Adipocyte (in vitro differentiated cells): ENCODE results near the gene SPG7.

ENCODE experiments used
- DNase-seq: peaks from one replicate; pipeline ENCODE4 v3.0.0-alpha.2; 2015; ENCODE audit warnings: low read depth
- H3K27me3 ChIP-seq: replicated peaks from 2 replicates; pipeline ENCODE4 v1.7.0; 2013; ENCODE audit warnings: mild to moderate bottlenecking, low read length, moderate library complexity; ENCODE audit not compliant: control insufficient read depth, insufficient read depth
- H3K36me3 ChIP-seq: 2 replicates; pipeline ENCODE4 v1.7.0; 2013; ENCODE audit warnings: low read length, mild to moderate bottlenecking, moderate library complexity; ENCODE audit not compliant: control insufficient read depth, insufficient read depth, severe bottlenecking
- H3K4me1 ChIP-seq: 2 replicates; pipeline ENCODE4 v1.7.0; 2013; ENCODE audit warnings: mild to moderate bottlenecking, low read length, moderate library complexity; ENCODE audit not compliant: control insufficient read depth, insufficient read depth
- H3K4me3 ChIP-seq: 2 replicates; pipeline ENCODE4 v1.7.0; 2013; ENCODE audit warnings: mild to moderate bottlenecking, low read length, moderate library complexity
- H3K9ac ChIP-seq: 2 replicates; pipeline ENCODE4 v1.7.0; 2013; ENCODE audit warnings: mild to moderate bottlenecking, low read length, moderate library complexity
- H3K9me3 ChIP-seq: 2 replicates; pipeline ENCODE4 v1.7.0; 2013; ENCODE audit warnings: mild to moderate bottlenecking, low read length, moderate library complexity; ENCODE audit not compliant: control insufficient read depth

SPG7 gene

DNA sequence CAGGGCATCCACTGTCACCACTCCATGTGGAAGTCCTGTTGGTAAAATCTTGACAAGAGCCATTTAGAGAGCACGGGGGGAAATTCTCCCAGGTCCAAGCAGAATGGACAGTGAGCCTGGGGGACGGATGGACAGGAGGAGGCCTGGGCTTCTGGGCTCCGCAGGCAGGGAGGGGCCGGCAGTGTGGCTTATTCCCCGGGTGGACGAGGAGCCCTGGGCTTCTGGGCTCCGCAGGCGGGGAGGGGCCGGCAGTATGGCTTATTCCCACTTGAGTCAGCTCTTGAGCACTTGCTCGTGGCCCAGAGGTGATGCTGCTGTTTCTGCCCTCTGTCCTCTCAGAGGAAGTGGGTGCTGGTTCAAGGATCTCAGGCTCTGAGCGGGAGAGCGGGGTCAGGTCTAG is 30.1 kb downstream of the SPG7 start:
- peaks cover 10% of the 10 kb centered on the region for H3K4me1 ChIP-seq
- no peaks in the 10 kb centered on the region for H3K27me3 ChIP-seq
- no peak overlapping the region for H3K9ac ChIP-seq
- no peak for DNase-seq
- H3K4me3 ChIP-seq: no peak overlapping the region
- peaks cover 71% of the 10 kb centered on the region for H3K36me3 ChIP-seq
- H3K9me3 ChIP-seq: no peaks in the 10 kb centered on the region

DNA sequence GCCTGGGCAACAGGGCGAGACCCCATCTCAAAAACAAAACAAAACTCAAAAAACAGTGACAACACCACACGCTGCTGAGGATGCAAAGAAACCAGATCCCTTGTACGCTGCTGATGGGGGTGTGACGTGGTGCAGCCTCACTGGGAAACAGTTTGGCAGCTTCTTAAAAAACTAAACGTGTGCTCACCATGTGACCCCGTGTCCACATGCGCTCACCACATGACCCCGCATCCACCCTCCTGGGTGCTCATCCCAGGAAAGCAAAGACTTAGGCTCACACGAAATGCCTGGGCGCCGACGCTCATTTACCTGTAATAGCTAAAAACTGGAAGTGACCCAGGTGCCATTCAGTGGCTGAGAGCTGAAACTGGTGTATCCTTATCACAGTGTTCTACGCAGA is 32.4 kb downstream of the SPG7 start:
- Histone ChIP-seq H3K36me3 (peaks cover 71% of the 10 kb centered on the region), H3K4me3 (no peak overlapping the region), H3K27me3 (no peaks in the 10 kb centered on the region), H3K9me3 (no peaks in the 10 kb centered on the region), H3K9ac (no peak overlapping the region), H3K4me1 (no peaks in the 10 kb centered on the region)
- no peak for DNase-seq

DNA sequence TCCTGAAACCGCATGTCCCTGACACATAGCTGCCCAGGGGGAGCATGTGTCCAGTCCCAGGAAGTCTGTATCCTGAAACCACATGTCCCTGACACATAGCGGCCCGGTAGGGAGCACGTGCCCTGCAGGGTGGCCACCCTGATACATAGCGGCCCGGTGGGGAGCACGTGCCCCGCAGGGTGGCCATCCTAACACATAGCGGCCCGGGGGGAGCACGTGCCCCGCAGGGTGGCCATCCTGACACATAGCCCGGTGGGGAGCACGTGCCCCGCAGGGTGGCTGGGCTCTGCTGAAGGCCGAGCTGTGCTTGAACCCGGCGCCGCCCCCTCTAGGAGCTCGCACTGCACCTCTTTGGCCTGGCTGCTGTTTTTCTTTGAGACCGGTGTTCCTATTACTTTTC is 33.6 kb downstream of the SPG7 start:
- Histone ChIP-seq H3K4me3 (no peak overlapping the region), H3K27me3 (no peaks in the 10 kb centered on the region), H3K36me3 (peaks cover 78% of the 10 kb centered on the region)

DNA sequence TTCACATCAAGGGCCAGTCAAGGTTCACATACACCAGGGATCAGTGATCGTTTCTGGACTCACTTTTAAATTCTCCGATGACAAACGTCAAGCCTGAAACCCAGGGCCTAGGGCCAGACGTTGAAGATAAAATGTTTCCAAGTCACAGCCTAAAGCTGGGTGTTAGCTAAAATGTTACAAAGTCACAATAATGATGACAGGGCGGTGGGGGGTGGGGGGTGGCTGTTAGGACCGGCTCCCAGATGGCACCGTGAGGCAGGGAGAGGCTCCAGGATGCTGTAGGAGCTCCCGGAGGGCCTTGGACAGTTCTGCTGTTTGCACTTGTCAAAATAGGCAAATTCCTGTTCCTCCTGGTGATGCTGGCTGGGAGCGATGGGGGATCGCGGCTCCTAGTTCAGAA is 35.9 kb downstream of the SPG7 start:
- no peak for DNase-seq
- Histone ChIP-seq H3K9ac (no peak overlapping the region), H3K4me1 (no peaks in the 10 kb centered on the region), H3K4me3 (no peak overlapping the region), H3K36me3 (peaks cover 79% of the 10 kb centered on the region), H3K9me3 (no peaks in the 10 kb centered on the region), H3K27me3 (no peaks in the 10 kb centered on the region)

More for the DNA sequence above, 33.6 kb downstream of the SPG7 start:
- Histone ChIP-seq H3K9me3 (no peaks in the 10 kb centered on the region), H3K9ac (no peak overlapping the region), H3K4me1 (no peaks in the 10 kb centered on the region)
- no peak for DNase-seq

DNA sequence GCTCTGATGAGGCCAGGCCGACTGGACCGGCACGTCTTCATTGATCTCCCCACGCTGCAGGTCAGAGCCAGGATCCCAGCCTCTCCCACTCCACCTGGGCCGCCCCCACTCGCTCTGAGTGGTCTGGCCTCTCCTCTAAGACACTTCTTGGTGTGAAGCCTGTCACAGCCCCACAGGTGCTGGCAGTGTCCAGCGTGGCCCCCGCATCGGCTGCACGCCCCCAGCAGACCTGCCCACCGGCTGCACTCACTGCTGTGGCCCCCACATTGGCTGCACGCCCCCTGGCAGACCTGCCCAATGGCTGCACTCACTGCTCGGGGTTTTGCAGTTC is 36.5 kb downstream of the SPG7 start:
- no peak for DNase-seq
- Histone ChIP-seq H3K27me3 (no peaks in the 10 kb centered on the region), H3K9ac (no peak overlapping the region), H3K4me3 (no peak overlapping the region), H3K4me1 (no peaks in the 10 kb centered on the region), H3K36me3 (peaks cover 82% of the 10 kb centered on the region), H3K9me3 (no peaks in the 10 kb centered on the region)

DNA sequence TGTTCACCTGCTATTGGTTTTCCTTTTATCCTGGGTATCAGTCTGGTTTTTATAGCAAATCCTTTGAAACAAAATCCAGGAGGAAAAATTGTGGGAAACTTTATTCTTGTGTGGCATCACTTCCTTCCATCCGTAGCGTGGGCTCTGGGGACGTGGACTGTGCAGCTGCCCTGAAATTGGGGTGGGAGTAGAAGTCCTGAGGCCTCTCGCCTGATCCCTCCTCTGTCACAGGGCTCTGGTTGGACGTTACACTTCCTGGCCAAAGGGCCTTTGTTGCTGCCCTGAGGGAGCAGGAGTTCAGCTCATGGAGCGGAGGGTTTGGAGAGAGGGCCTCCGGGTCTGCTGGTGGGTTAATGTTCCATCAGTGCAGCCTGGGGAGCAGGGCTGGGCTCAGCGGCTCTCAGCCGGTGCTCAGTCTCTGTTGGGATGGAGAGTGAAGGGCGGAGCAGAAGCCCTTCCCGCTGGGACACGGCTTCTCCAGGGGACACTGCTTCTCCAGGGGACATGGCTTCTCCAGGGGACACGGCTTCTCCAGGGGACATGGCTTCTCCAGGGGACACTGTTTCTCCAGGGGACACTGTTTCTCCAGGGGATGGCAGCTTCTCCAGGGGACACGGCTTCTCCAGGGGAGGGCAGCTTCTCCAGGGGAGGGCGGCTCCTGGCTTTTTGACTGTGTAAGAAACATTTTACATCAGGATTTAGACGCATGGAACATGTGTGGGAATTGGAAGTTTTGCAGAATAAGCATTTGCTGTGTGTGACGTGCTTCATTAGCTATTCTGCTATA is 37.0 kb downstream of the SPG7 start:
- no peaks in the 10 kb centered on the region for H3K27me3 ChIP-seq
- H3K36me3 ChIP-seq: peaks cover 82% of the 10 kb centered on the region
- no peak overlapping the region for H3K4me3 ChIP-seq
- no peak overlapping the region for H3K9ac ChIP-seq
- no peak for DNase-seq
- no peaks in the 10 kb centered on the region for H3K9me3 ChIP-seq
- no peaks in the 10 kb centered on the region for H3K4me1 ChIP-seq

DNA sequence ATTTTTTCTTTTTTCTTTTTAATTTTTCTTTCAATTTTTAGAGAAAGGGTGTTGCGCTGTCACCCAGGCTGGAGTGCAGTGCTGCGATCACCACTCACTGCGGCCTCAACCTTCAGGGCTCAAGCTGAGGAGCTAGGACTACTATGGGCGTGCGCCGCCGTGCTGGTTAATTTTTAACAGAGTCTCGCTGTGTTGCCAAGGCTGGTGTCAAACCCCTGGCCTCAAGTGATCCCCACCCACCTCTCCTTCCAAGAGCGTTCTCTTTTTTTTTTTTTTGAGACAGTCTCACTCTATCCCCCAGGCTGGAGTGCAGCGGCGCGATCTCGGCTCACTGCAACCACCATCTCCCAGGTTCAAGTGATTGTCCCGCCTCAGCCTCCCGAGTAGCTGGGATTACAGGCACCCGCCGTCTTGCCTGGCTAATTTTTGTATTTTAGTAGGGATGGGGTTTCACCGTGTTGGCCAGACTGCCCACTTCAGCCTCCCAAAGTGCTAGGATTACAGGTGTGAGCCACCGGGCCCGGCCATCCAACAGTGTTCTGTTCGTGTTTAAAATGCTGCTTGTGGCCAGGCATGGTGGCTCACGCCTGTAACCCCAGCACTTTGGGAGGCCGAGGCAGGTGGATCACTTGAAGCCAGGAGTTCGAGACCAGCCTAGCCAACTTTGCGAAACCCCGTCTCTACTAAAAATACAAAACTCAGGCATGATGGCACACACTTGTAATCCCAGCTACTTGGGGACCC is 37.8 kb downstream of the SPG7 start:
- Histone ChIP-seq H3K36me3 (peaks cover 82% of the 10 kb centered on the region), H3K4me1 (no peaks in the 10 kb centered on the region), H3K9me3 (no peaks in the 10 kb centered on the region), H3K4me3 (no peak overlapping the region), H3K9ac (no peak overlapping the region), H3K27me3 (no peaks in the 10 kb centered on the region)
- no peak for DNase-seq

DNA sequence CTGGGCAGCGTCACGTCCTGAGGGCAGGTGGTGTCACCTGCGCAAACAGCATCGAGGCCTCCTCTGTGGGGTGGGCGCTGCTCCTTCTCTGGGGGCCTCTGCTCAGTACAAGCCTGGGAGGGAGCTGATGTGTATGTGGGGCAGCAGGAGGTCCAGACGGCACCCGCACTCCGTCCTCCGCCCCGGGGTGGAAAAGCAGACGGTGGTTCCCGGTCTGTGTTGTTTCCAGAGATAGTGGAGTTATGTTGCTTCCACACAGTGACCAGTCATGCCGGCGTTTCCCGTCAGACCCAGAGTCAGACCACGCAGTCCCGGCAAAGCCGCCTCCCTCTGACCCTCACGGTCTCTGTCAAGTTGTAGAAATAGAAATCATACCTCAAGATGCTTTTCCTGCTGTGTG is 38.6 kb downstream of the SPG7 start:
- DNase-seq: no peak

DNA sequence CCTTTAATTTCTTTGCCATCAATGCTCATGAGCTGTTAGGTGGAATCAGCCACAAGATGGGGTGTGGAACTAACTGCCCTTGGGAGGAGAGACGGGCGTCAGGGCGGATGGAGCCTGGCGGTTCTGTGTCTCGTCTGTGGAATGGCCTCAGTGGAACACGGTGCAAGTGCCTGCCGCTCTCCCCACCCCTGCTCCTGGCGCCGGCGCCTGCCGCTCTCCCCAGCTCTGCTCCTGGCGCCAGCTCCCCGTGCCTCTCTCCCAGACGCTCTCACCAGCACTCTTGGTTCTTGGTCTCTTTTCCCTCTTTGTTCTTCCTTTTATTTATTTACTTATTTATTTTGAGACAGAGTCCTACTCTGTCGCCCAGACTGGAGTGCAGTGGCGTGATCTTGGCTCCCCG is 39.1 kb downstream of the SPG7 start:
- peaks cover 85% of the 10 kb centered on the region for H3K36me3 ChIP-seq
- H3K4me3 ChIP-seq: no peak overlapping the region
- no peaks in the 10 kb centered on the region for H3K27me3 ChIP-seq
- H3K4me1 ChIP-seq: no peaks in the 10 kb centered on the region
- no peak for DNase-seq
- H3K9ac ChIP-seq: no peak overlapping the region
- H3K9me3 ChIP-seq: no peaks in the 10 kb centered on the region

More for the DNA sequence above, 38.6 kb downstream of the SPG7 start:
- Histone ChIP-seq H3K9ac (no peak overlapping the region), H3K9me3 (no peaks in the 10 kb centered on the region), H3K4me1 (no peaks in the 10 kb centered on the region), H3K4me3 (no peak overlapping the region), H3K36me3 (peaks cover 81% of the 10 kb centered on the region), H3K27me3 (no peaks in the 10 kb centered on the region)

DNA sequence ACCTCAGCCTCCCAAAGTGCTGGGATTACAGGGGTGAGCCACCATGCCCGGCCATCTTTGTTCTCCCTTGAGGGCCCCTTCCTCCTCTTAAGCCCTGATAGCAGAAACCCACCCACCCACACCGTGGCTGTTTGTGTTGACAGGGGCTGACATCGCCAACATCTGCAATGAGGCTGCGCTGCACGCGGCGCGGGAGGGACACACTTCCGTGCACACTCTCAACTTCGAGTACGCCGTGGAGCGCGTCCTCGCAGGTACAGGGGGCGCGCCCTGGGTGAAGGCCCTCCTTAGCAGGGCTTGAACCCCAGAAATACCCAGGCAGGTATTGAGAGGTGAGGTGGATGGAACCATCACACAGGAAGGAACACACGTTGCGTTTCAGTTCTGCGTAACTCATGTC is 39.7 kb downstream of the SPG7 start:
- no peaks in the 10 kb centered on the region for H3K9me3 ChIP-seq
- H3K9ac ChIP-seq: no peak overlapping the region
- H3K27me3 ChIP-seq: no peaks in the 10 kb centered on the region
- no peak for DNase-seq
- no peak overlapping the region for H3K4me3 ChIP-seq
- no peaks in the 10 kb centered on the region for H3K4me1 ChIP-seq
- peaks cover 90% of the 10 kb centered on the region for H3K36me3 ChIP-seq

DNA sequence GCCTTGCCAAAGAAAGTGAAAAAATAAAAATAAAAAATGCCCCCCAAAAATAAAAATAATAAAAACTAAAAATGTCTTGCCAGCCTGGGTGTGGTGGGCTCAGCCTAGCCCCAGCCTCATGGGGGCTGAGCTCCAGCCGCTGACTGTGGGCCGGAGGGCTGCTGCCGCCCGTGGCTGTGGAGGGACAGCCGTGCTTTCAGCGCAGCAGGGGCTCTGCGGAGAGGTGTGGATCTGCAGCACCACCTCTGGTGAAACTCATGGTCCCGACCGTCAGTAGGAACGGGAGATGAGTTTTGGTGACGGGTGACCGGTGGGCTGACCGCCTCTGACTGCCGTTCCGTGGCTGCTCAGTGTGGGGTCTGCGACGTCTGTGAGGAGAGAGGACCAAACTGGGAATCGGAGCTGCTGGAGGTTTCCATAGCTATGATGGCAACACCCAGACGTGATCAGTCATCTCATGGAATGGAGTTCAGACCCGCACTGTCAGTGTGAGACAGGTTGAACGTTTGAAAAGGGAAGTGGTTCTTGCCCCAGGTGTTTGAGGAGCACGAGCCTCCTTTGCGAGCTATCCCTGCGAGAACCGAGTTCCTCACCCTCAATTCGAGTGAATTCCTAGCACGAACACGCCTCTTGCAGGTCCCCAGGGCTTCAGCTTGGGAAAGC is 40.3 kb downstream of the SPG7 start:
- Histone ChIP-seq H3K27me3 (no peaks in the 10 kb centered on the region), H3K36me3 (peaks cover 96% of the 10 kb centered on the region), H3K4me3 (no peak overlapping the region), H3K9me3 (no peaks in the 10 kb centered on the region), H3K9ac (no peak overlapping the region), H3K4me1 (no peaks in the 10 kb centered on the region)
- no peak for DNase-seq
